ENCODE measurements around the gene ABCG2. TPM values are rescaled to one million over a fixed set of nuclear protein-coding genes. Genes with fewer than 3 reads are reported as not detected.

ABCG2 gene
- total and polyA plus RNA-seq, 11 donors = 0.27 to 8.0 (median 2.7) TPM

DNA sequence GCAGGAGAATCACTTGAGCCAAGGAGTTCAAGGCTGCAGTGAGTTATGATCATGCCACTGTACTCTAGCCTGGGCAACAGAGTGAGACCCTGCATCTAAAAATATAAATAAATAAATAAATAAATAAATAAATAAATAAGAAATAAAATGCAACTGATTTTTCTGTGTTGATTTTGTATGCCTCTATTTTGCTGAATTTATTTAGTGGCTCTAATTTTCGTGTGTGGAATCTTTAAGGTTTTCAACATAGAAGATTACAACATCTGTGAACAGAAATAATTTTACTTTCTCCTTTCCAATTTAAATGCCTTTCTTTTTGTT lies 30.9 kb upstream of the ABCG2 start:
- Histone ChIP-seq H3K27me3 (no peaks in the 10 kb centered on the region), H3K4me1 (no peaks in the 10 kb centered on the region), H3K27ac (no peak overlapping the region), H3K36me3 (no peaks in the 10 kb centered on the region), H3K9me3 (peaks cover 0 to 9% (median 0%) of the 10 kb centered on the region in 12 donors), H3K4me3 (no peak overlapping the region)
- TF ChIP-seq CTCF (IDR thresholded peaks at IDR 0.05) (no peak), POLR2A (IDR thresholded peaks at IDR 0.05) (no peak)
- WGBS, 4 donors = 89 to 98% (median 95%) methylated on average over 1 of the region's 1 CpG
- DNase-seq = no peak
- intact Hi-C loops (cut with DNase I) = no loop called here
- ATAC-seq = no peak

DNA sequence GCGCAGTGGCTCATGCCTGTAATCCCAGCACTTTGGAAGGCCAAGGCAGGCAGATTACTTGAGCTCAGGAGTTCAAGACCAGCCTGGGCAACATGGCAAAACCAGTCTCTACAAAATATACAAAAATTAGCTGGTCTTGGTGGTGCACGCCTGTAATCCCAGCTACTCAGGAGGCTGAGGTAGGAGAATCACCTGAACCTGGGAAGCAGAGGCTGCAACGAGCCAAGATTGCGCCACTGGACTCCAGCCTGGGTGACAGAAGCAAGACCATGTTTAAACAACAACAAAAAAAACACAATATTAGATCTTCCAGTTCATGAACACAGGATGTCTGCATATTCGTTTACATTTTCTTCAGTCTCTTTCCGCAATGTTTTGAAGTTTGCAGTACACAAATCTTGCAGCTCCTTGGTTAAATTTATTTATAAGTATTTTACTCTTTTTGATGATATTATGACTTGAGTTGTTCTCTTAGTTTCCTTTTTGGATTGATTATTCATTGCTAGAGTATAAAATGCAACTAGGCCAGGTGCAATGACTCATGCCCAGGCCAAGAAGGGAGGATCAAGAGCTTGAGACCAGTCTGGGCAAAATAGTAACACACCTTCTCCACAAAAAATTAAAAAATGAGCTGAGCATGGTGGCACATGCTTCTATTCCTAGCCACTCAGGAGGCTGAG lies 30.4 kb upstream of the ABCG2 start:
- no peak overlapping the region for H3K27ac ChIP-seq
- intact Hi-C loops (cut with DNase I) = no loop called here
- ATAC-seq = no peak
- peaks cover 0 to 13% (median 0%) of the 10 kb centered on the region in 12 donors for H3K9me3 ChIP-seq
- WGBS, 4 donors = 95 to 99% (median 98%) methylated on average over 6 of the region's 6 CpGs
- H3K4me1 ChIP-seq = no peaks in the 10 kb centered on the region
- no peaks in the 10 kb centered on the region for H3K27me3 ChIP-seq
- H3K36me3 ChIP-seq = no peaks in the 10 kb centered on the region
- H3K4me3 ChIP-seq = no peak overlapping the region
- no peak for DNase-seq
- TF ChIP-seq POLR2A (IDR thresholded peaks at IDR 0.05) = no peak
- TF ChIP-seq CTCF (IDR thresholded peaks at IDR 0.05) = no peak

- TF ChIP-seq POLR2A (IDR thresholded peaks at IDR 0.05) (no peak), CTCF (IDR thresholded peaks at IDR 0.05) (no peak)
- 81 to 91% (median 87%) methylated on average over 1 of the region's 1 CpG for WGBS, 4 donors
- Histone ChIP-seq H3K4me1 (peaks cover 0 to 3% (median 0%) of the 10 kb centered on the region in 12 donors), H3K27ac (no peak overlapping the region), H3K4me3 (no peak overlapping the region), H3K27me3 (no peaks in the 10 kb centered on the region), H3K9me3 (peaks cover 0 to 13% (median 0%) of the 10 kb centered on the region in 12 donors), H3K36me3 (no peaks in the 10 kb centered on the region)
- intact Hi-C loops (cut with DNase I) = no loop called here
- ATAC-seq (no peak), DNase-seq (no peak)
Observed at GRCh38 chr4:88187766-88188165, 29.3 kb upstream of the ABCG2 start.

GRCh38 chr4:88185906-88186305 lies 27.5 kb upstream of the ABCG2 start:
- Histone ChIP-seq H3K9me3 (peaks cover 0 to 13% (median 0%) of the 10 kb centered on the region in 12 donors), H3K36me3 (no peaks in the 10 kb centered on the region), H3K4me1 (peaks cover 0 to 3% (median 0%) of the 10 kb centered on the region in 12 donors), H3K27me3 (no peaks in the 10 kb centered on the region), H3K27ac (no peak overlapping the region), H3K4me3 (no peak overlapping the region)
- TF ChIP-seq CTCF (IDR thresholded peaks at IDR 0.05) (no peak), POLR2A (IDR thresholded peaks at IDR 0.05) (no peak)
- no peak for DNase-seq
- ATAC-seq = no peak
- intact Hi-C loops (cut with DNase I) = no loop called here

Measured in heart left ventricle (tissue), 16 donors.